Measurements from ENCODE around the gene FHIP1B.

DNA sequence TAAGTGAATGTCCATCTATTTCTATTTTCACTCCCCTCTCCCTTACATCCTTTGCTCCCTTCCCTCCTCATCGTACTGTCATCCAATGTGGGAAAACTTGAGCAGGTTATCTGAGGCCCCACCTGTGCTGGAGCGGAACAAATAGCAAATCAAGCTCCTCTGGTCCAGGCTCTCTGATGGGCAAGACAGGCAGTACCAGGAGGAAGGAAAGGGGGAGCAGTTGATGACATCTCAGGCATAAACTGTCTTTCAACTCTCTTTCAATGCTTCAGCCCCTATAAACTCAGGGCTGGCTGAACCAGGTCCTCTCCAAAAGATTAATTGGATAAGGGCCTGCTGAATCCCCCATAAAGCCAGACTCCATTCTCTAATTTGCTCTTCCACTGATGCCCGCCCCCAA is 23.7 kb upstream of the FHIP1B start:
- TF ChIP-seq CTCF (IDR thresholded peaks at IDR 0.05) = no peak
- TF ChIP-seq POLR2A (IDR thresholded peaks at IDR 0.05) = no peak
- TF ChIP-seq POLR2AphosphoS5 (IDR thresholded peaks at IDR 0.05) = no peak

All from gastroesophageal sphincter (tissue), 3 donors.